H1 (cell line): ENCODE data around the gene TDRD1. TPM values are rescaled to one million over a fixed set of nuclear protein-coding genes. Genes with fewer than 3 reads are reported as not detected.

Source experiments
- ASH2L ChIP-seq: fragments of 200-600, 300-600 bp; sonication (generic); IDR thresholded peaks from one replicate; pipeline ENCODE4 v1.7.1; 2017; ENCODE audit warnings: low read length
- CREB1 ChIP-seq: IDR thresholded peaks from 2 replicates; pipeline ENCODE4 v1.6.1; 2012; ENCODE audit warnings: inconsistent platforms
- EGR1 ChIP-seq: IDR thresholded peaks from 2 replicates; pipeline ENCODE4 v1.6.1; 2011; ENCODE audit warnings: low read depth, low read length, borderline replicate concordance
- GABPA ChIP-seq: IDR thresholded peaks from 2 replicates; pipeline ENCODE4 v1.6.1; 2011; ENCODE audit warnings: mild to moderate bottlenecking, low read length, moderate library complexity, borderline replicate concordance; ENCODE audit not compliant: insufficient read depth
- PHF8 ChIP-seq: fragments of 200-600 bp; sonication (generic); conservative IDR thresholded peaks from 2 replicates; pipeline ENCODE4 v1.7.1; 2012; ENCODE audit warnings: low read depth, mild to moderate bottlenecking, inconsistent platforms, low read length, moderate library complexity
- POLR2A ChIP-seq, 2 experiments: IDR thresholded peaks; 1 replicate in 1 of 2; 2 replicates in 1 of 2; pipeline ENCODE4 v1.6.1; 2011; ENCODE audit warnings: low read depth in 2 of 2, low read length in 2 of 2, mild to moderate bottlenecking in 2 of 2; ENCODE audit errors: control extremely low read depth in 1 of 2
- RBBP5 ChIP-seq: IDR thresholded peaks from 2 replicates; pipeline ENCODE4 v1.7.1; 2012; ENCODE audit warnings: low read depth, mild to moderate bottlenecking, inconsistent platforms, low read length, moderate library complexity, borderline replicate concordance
- RNF2 ChIP-seq: fragments of 200-900, 300-1000 bp; sonication (generic); IDR thresholded peaks from 2 replicates; pipeline ENCODE4 v1.7.1; 2016; ENCODE audit warnings: borderline replicate concordance, low read depth, mild to moderate bottlenecking, antibody characterized with exemption, low read length; ENCODE audit not compliant: poor library complexity, severe bottlenecking; ENCODE audit errors: missing control alignments
- SAP30 ChIP-seq: fragments of 300-600 bp; sonication (generic); IDR thresholded peaks from 2 replicates; pipeline ENCODE4 v1.7.1; 2012; ENCODE audit warnings: low read length, moderate library complexity, mild to moderate bottlenecking, inconsistent platforms; ENCODE audit not compliant: insufficient read depth, insufficient replicate concordance
- SP1 ChIP-seq: IDR thresholded peaks from 2 replicates; pipeline ENCODE4 v1.6.1; 2011; ENCODE audit warnings: low read depth, low read length
- TAF1 ChIP-seq: IDR thresholded peaks from 2 replicates; pipeline ENCODE4 v1.6.1; 2011; ENCODE audit warnings: mild to moderate bottlenecking, low read depth, low read length
- TAF7 ChIP-seq: optimal IDR thresholded peaks from 2 replicates; pipeline ENCODE3; 2011; ENCODE audit warnings: low read depth, mild to moderate bottlenecking, inconsistent platforms, low read length, moderate library complexity, borderline replicate concordance
- TBP ChIP-seq: IDR thresholded peaks from 2 replicates; pipeline ENCODE4 v1.6.1; 2011; ENCODE audit warnings: low read depth, low read length, improper control_type of control experiment
- polyA plus RNA-seq, 7 experiments: library from polyadenylated mRNA; depleted of rRNA in 3 of 7; stranded (reverse) in 5 of 7; unstranded in 2 of 7; fragments of >200 nt in 5 of 7; fragments of 200-250 nt in 2 of 7; gene quantifications; 1 replicate in 5 of 7; 2 replicates in 1 of 7; 4 replicates in 1 of 7; pipeline versions ENCODE4 v1.2.1 to v1.2.3, GENCODE V29; 2011 to 2013; ENCODE audit warnings: missing spikeins in 2 of 7, mixed read lengths in 2 of 7
- total RNA-seq: library from RNA; stranded (reverse); fragmentation: NEBNext Ultra II Directional; extraction: Animal tissue kit (Norgen Biotek cat#: 25700); gene quantifications from 2 replicates; pipeline ENCODE4 v1.2.1, GENCODE V29; 2021
- TF ChIP-seq, protein P1 (sequence below): IDR thresholded peaks from 2 replicates; pipeline ENCODE4 v1.6.1; 2011; ENCODE audit warnings: low read length, improper control_type of control experiment
- TF ChIP-seq, protein P2 (sequence below): IDR thresholded peaks from 2 replicates; pipeline ENCODE4 v1.6.1; 2012; ENCODE audit warnings: low read length, inconsistent platforms
- TF ChIP-seq, protein P3 (sequence below): IDR thresholded peaks from 2 replicates; pipeline ENCODE4 v1.6.1; 2012; ENCODE audit warnings: inconsistent platforms

TDRD1 gene
- total and polyA plus RNA-seq, 2 of the 8 experiments (the other 6 are each of a cell fraction or from before 2014, with no cell fraction given): 0.02 to 0.71 TPM

DNA sequence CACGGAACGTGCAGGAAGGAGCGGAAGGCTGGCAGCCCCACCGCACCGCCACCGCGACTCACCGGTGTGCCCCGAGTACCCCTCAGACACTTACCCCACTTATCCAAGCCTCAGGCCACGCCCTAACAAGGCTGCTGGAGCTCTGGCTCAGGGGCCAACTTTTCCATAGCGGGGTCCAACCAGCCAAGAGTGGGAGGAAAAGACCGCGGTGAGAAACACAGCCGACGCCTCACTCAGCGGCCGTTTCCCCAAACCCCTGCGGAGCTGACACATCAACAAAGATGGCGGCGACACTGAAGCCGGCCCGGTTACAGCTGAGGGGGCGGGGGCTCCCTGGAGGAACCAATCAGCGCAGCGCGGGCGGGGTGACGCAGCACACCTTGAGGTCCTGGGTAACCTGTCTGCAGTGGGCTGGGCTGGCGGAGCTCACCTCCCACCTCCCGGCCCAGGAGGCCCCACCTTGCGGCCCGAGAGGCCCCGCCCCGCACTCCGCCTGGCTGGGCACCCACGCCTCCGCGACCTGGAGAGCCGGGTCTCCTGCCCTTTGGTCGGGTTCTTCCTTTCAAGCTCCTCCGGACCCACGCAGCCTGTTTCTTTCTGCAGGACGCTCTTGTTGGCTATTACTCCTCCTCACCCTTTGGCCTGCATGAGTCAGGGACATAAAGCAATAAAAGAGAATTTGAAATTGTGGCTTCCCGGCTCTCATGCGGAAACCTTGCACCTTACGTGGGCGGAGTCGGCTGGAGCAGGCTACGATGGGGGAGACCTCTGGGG lies 5.0 kb upstream of the TDRD1 start, which contains the start of gene CCDC186 (continued):
- TF ChIP-seq, protein P1, sequence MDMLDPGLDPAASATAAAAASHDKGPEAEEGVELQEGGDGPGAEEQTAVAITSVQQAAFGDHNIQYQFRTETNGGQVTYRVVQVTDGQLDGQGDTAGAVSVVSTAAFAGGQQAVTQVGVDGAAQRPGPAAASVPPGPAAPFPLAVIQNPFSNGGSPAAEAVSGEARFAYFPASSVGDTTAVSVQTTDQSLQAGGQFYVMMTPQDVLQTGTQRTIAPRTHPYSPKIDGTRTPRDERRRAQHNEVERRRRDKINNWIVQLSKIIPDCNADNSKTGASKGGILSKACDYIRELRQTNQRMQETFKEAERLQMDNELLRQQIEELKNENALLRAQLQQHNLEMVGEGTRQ: no peak
- TF ChIP-seq CREB1 (peak; percentile 67), SAP30 (peak; percentile 83), TAF7 (no peak), RNF2 (no peak), RBBP5 (peak; percentile 92), PHF8 (peak; percentile 76), SP1 (peak; percentile 54; the same call in 1 of the 2 replicates), POLR2A (IDR thresholded peaks at IDR 0.05; ENCODE audit: control extremely low read depth in 1 of 2, low read depth in 2 of 2, low read length in 2 of 2) (peak; percentile 46 to 82), ASH2L (peak; percentile 95), EGR1 (peak; percentile 65; the same call in 1 of the 2 replicates), TAF1 (peak; percentile 72), GABPA (no peak), TBP (peak; percentile 70; the same call in 1 of the 2 replicates)
- TF ChIP-seq, protein P2, sequence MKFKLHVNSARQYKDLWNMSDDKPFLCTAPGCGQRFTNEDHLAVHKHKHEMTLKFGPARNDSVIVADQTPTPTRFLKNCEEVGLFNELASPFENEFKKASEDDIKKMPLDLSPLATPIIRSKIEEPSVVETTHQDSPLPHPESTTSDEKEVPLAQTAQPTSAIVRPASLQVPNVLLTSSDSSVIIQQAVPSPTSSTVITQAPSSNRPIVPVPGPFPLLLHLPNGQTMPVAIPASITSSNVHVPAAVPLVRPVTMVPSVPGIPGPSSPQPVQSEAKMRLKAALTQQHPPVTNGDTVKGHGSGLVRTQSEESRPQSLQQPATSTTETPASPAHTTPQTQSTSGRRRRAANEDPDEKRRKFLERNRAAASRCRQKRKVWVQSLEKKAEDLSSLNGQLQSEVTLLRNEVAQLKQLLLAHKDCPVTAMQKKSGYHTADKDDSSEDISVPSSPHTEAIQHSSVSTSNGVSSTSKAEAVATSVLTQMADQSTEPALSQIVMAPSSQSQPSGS: no peak
- TF ChIP-seq, protein P3, sequence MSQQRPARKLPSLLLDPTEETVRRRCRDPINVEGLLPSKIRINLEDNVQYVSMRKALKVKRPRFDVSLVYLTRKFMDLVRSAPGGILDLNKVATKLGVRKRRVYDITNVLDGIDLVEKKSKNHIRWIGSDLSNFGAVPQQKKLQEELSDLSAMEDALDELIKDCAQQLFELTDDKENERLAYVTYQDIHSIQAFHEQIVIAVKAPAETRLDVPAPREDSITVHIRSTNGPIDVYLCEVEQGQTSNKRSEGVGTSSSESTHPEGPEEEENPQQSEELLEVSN: peak; percentile 72
